Measurements from ENCODE around the gene DSG4. TPM values are rescaled to one million over a fixed set of nuclear protein-coding genes. Genes with fewer than 3 reads are reported as not detected.

The DSG4 gene
- total RNA-seq, 1 donor from 2014 or later: not detected

DNA sequence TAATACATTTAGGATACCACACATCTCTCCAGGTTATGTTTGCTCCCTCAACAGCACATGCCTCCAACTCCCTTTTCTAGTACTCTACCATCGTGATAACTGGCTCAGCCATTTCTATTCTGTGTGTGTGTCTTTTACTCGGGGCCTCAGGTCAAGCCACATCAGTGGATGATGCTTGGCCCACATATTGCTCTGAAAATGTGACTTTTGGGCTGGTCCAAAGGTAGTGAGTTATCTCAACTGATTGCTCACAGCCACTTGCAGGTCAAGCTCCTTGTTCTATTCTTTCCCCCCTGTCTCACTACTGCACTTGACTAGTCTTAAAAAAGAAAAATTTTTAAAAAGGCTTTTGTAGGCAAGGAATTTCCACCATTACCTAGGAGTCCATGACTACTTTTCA, 5.5 kb downstream of the DSG4 start:
- H3K9me3 ChIP-seq (ENCODE audit: insufficient read depth, low read depth, low read length): no peaks in the 10 kb centered on the region
- H3K9ac ChIP-seq (ENCODE audit: low read length): no peak overlapping the region
- DNase-seq (ENCODE audit: low read depth) (no peak), FAIRE-seq (no peak)
- Mint-ChIP-seq H3K27ac (ENCODE audit: unreplicated experiment) (no peak overlapping the region), H3K9me3 (ENCODE audit: unreplicated experiment) (no peaks in the 10 kb centered on the region), H3K4me1 (ENCODE audit: low read depth, unreplicated experiment) (no peaks in the 10 kb centered on the region), H3K27me3 (ENCODE audit: low read depth, unreplicated experiment) (no peaks in the 10 kb centered on the region), H3K36me3 (ENCODE audit: low read depth, unreplicated experiment) (no peaks in the 10 kb centered on the region), H3K4me3 (ENCODE audit: unreplicated experiment) (no peak overlapping the region)
- H3K4me2 ChIP-seq (ENCODE audit: low read length): no peak overlapping the region
- no peak for TF ChIP-seq EZH2 (IDR thresholded peaks at IDR 0.05; ENCODE audit: insufficient read depth, low read length)
- TF ChIP-seq, protein P1, sequence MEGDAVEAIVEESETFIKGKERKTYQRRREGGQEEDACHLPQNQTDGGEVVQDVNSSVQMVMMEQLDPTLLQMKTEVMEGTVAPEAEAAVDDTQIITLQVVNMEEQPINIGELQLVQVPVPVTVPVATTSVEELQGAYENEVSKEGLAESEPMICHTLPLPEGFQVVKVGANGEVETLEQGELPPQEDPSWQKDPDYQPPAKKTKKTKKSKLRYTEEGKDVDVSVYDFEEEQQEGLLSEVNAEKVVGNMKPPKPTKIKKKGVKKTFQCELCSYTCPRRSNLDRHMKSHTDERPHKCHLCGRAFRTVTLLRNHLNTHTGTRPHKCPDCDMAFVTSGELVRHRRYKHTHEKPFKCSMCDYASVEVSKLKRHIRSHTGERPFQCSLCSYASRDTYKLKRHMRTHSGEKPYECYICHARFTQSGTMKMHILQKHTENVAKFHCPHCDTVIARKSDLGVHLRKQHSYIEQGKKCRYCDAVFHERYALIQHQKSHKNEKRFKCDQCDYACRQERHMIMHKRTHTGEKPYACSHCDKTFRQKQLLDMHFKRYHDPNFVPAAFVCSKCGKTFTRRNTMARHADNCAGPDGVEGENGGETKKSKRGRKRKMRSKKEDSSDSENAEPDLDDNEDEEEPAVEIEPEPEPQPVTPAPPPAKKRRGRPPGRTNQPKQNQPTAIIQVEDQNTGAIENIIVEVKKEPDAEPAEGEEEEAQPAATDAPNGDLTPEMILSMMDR (IDR thresholded peaks at IDR 0.05; ENCODE audit: insufficient read depth, low read depth, low read length): no peak
- no peaks in the 10 kb centered on the region for H3K79me2 ChIP-seq (ENCODE audit: insufficient read depth, low read length)
- H3K27ac ChIP-seq (ENCODE audit: low read depth, low read length): no peak overlapping the region
- no peak overlapping the region for H3K4me3 ChIP-seq (ENCODE audit: insufficient read depth, low read depth, low read length)
- H3K27me3 ChIP-seq (ENCODE audit: insufficient read depth, low read length): no peaks in the 10 kb centered on the region
- H3K36me3 ChIP-seq (ENCODE audit: insufficient read depth, low read length): no peaks in the 10 kb centered on the region
- H3K4me1 ChIP-seq (ENCODE audit: insufficient read depth, low read length): no peaks in the 10 kb centered on the region
- no peak overlapping the region for H2AFZ ChIP-seq (ENCODE audit: low read depth, low read length)
- H4K20me1 ChIP-seq (ENCODE audit: insufficient read depth, low read length): no peaks in the 10 kb centered on the region

DNA sequence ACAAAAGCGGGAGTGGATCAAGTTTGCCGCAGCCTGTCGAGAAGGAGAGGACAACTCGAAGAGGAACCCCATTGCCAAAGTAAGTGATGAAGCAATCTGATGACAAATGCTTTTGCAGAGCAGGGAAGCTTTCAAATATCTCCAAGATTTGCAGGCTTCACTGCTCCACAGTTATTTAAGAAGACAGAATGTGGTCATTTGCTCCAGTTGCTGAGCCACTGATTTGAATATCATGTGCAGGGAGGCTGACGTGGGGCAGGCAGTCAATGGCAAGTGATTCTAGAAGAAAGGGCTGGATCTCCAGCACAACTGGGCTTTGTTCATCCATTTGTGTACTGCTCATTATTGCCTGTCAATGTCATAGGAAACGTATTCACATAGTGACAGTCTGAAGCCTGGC, 10.2 kb downstream of the DSG4 start:
- peak; percentile 64 for DNase-seq (ENCODE audit: low read depth)
- Mint-ChIP-seq H3K27ac (ENCODE audit: unreplicated experiment) (no peak overlapping the region), H3K36me3 (ENCODE audit: low read depth, unreplicated experiment) (no peaks in the 10 kb centered on the region), H3K27me3 (ENCODE audit: low read depth, unreplicated experiment) (no peaks in the 10 kb centered on the region), H3K4me1 (ENCODE audit: low read depth, unreplicated experiment) (no peaks in the 10 kb centered on the region), H3K9me3 (ENCODE audit: unreplicated experiment) (no peaks in the 10 kb centered on the region), H3K4me3 (ENCODE audit: unreplicated experiment) (no peak overlapping the region)
- no peak overlapping the region for H3K4me2 ChIP-seq (ENCODE audit: low read length)
- no peaks in the 10 kb centered on the region for H3K27me3 ChIP-seq (ENCODE audit: insufficient read depth, low read length)
- TF ChIP-seq, protein P1 (IDR thresholded peaks at IDR 0.05; ENCODE audit: insufficient read depth, low read depth, low read length): no peak
- TF ChIP-seq EZH2 (IDR thresholded peaks at IDR 0.05; ENCODE audit: insufficient read depth, low read length): no peak
- H3K4me1 ChIP-seq (ENCODE audit: insufficient read depth, low read length): no peaks in the 10 kb centered on the region
- no peaks in the 10 kb centered on the region for H3K36me3 ChIP-seq (ENCODE audit: insufficient read depth, low read length)
- no peaks in the 10 kb centered on the region for H3K79me2 ChIP-seq (ENCODE audit: insufficient read depth, low read length)
- FAIRE-seq: no peak
- H4K20me1 ChIP-seq (ENCODE audit: insufficient read depth, low read length): no peaks in the 10 kb centered on the region
- no peaks in the 10 kb centered on the region for H3K9me3 ChIP-seq (ENCODE audit: insufficient read depth, low read depth, low read length)
- no peak overlapping the region for H3K27ac ChIP-seq (ENCODE audit: low read depth, low read length)
- H3K4me3 ChIP-seq (ENCODE audit: insufficient read depth, low read depth, low read length): no peak overlapping the region
- H3K9ac ChIP-seq (ENCODE audit: low read length): no peak overlapping the region
- H2AFZ ChIP-seq (ENCODE audit: low read depth, low read length): no peak overlapping the region

DNA sequence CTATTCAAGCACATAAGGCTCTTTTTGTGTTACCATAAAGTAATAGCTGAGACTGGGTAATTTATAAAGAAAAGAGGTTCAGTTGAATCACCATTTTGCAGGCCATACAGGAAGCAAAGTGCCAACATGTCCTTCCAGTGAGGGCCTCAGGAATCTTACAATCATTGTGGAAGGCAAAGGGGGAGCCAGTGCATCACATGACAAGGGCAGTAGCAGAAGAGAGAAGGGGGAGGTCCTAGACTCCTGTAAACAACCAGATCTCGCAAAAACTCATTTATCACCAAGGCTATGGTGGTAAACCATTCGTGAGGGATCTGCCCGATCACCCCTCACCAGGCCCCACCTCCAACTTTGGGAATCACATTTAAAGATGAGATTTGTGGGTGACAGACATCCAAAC, 16.7 kb downstream of the DSG4 start:
- H4K20me1 ChIP-seq (ENCODE audit: insufficient read depth, low read length): no peaks in the 10 kb centered on the region
- H3K27ac ChIP-seq (ENCODE audit: low read depth, low read length): no peak overlapping the region
- H3K9me3 Mint-ChIP-seq (ENCODE audit: unreplicated experiment): no peaks in the 10 kb centered on the region
- TF ChIP-seq, protein P1 (IDR thresholded peaks at IDR 0.05; ENCODE audit: insufficient read depth, low read depth, low read length): no peak
- TF ChIP-seq EZH2 (IDR thresholded peaks at IDR 0.05; ENCODE audit: insufficient read depth, low read length): no peak
- H2AFZ ChIP-seq (ENCODE audit: low read depth, low read length): no peak overlapping the region
- H3K4me3 ChIP-seq (ENCODE audit: insufficient read depth, low read depth, low read length): no peak overlapping the region
- H3K9ac ChIP-seq (ENCODE audit: low read length): no peak overlapping the region
- no peaks in the 10 kb centered on the region for H3K36me3 Mint-ChIP-seq (ENCODE audit: low read depth, unreplicated experiment)
- no peak overlapping the region for H3K4me3 Mint-ChIP-seq (ENCODE audit: unreplicated experiment)
- H3K4me2 ChIP-seq (ENCODE audit: low read length): no peak overlapping the region
- H3K27me3 Mint-ChIP-seq (ENCODE audit: low read depth, unreplicated experiment): no peaks in the 10 kb centered on the region
- H3K9me3 ChIP-seq (ENCODE audit: insufficient read depth, low read depth, low read length): no peaks in the 10 kb centered on the region
- FAIRE-seq (no peak), DNase-seq (ENCODE audit: low read depth) (no peak)
- H3K4me1 ChIP-seq (ENCODE audit: insufficient read depth, low read length): no peaks in the 10 kb centered on the region
- H3K79me2 ChIP-seq (ENCODE audit: insufficient read depth, low read length): no peaks in the 10 kb centered on the region
- no peak overlapping the region for H3K27ac Mint-ChIP-seq (ENCODE audit: unreplicated experiment)
- H3K27me3 ChIP-seq (ENCODE audit: insufficient read depth, low read length): no peaks in the 10 kb centered on the region
- H3K36me3 ChIP-seq (ENCODE audit: insufficient read depth, low read length): no peaks in the 10 kb centered on the region
- H3K4me1 Mint-ChIP-seq (ENCODE audit: low read depth, unreplicated experiment): peaks cover 4% of the 10 kb centered on the region

Data from astrocyte (in vitro differentiated cells and primary cell).